Measurements from ENCODE around the gene IFITM1.

Gene IFITM1

GRCh38 chr11:293271-293851 lies 20.5 kb upstream of the IFITM1 start:
- no peak for DNase-seq (ENCODE audit: low read depth)
- no peak overlapping the region for H3K4me3 ChIP-seq (ENCODE audit: low read depth, low read length)
- TF ChIP-seq CTCF (IDR thresholded peaks at IDR 0.05; ENCODE audit: control insufficient read depth, extremely low read depth, insufficient read depth) = no peak

- no peak for DNase-seq (ENCODE audit: low read depth)
- no peak for TF ChIP-seq CTCF (IDR thresholded peaks at IDR 0.05; ENCODE audit: control insufficient read depth, extremely low read depth, insufficient read depth)
Measured at GRCh38 chr11:293852-294661, 19.8 kb upstream of the IFITM1 start.

GRCh38 chr11:294780-295179 lies 19.1 kb upstream of the IFITM1 start:
- no peak for DNase-seq (ENCODE audit: low read depth)
- TF ChIP-seq CTCF (IDR thresholded peaks at IDR 0.05; ENCODE audit: control insufficient read depth, extremely low read depth, insufficient read depth) = no peak

More at GRCh38 chr11:293852-294661, 19.8 kb upstream of the IFITM1 start:
- no peak overlapping the region for H3K4me3 ChIP-seq (ENCODE audit: low read depth, low read length)

GRCh38 chr11:295351-296170 lies 18.3 kb upstream of the IFITM1 start:
- no peak for DNase-seq (ENCODE audit: low read depth)
- no peak for TF ChIP-seq CTCF (IDR thresholded peaks at IDR 0.05; ENCODE audit: control insufficient read depth, extremely low read depth, insufficient read depth)
- H3K4me3 ChIP-seq (ENCODE audit: low read depth, low read length) = no peak overlapping the region

More at GRCh38 chr11:294780-295179, 19.1 kb upstream of the IFITM1 start:
- no peak overlapping the region for H3K4me3 ChIP-seq (ENCODE audit: low read depth, low read length)

- DNase-seq (ENCODE audit: low read depth) = no peak
- no peak for TF ChIP-seq CTCF (IDR thresholded peaks at IDR 0.05; ENCODE audit: control insufficient read depth, extremely low read depth, insufficient read depth)
- H3K4me3 ChIP-seq (ENCODE audit: low read depth, low read length) = no peak overlapping the region
Measured at GRCh38 chr11:296171-297050, 17.4 kb upstream of the IFITM1 start.

GRCh38 chr11:297051-297585 lies 16.7 kb upstream of the IFITM1 start:
- no peak for DNase-seq (ENCODE audit: low read depth)
- H3K4me3 ChIP-seq (ENCODE audit: low read depth, low read length) = no peak overlapping the region
- TF ChIP-seq CTCF (IDR thresholded peaks at IDR 0.05; ENCODE audit: control insufficient read depth, extremely low read depth, insufficient read depth) = no peak
